A549 (cell line): ENCODE data around the gene ABLIM1.

Source experiments
- ATOH8 ChIP-seq: fragments of 250-450 bp; sonication (Bioruptor Pico); IDR thresholded peaks from 2 replicates; pipeline ENCODE4 v1.5.0; 2020; ENCODE audit warnings: low read depth, mild to moderate bottlenecking, moderate library complexity
- CTCF ChIP-seq: fragments of >200 bp; sonication (Bioruptor Twin); formaldehyde crosslinking; IDR thresholded peaks from 3 replicates; pipeline ENCODE4 v1.5.1; 2016
- EHMT2 ChIP-seq: fragments of 200-600 bp; sonication (generic); IDR thresholded peaks from 2 replicates; pipeline ENCODE4 v1.6.1; 2016; ENCODE audit warnings: antibody characterized with exemption, low read depth, mild to moderate bottlenecking, moderate library complexity
- MYC ChIP-seq: IDR thresholded peaks from 2 replicates; pipeline ENCODE4 v1.6.1; 2012; ENCODE audit warnings: mild to moderate bottlenecking, inconsistent platforms, low read length, improper control_type of control experiment, borderline replicate concordance
- TFCP2L1 ChIP-seq: fragments of 250-450 bp; sonication (Bioruptor Pico); IDR thresholded peaks from 2 replicates; pipeline ENCODE4 v1.5.0; 2021; ENCODE audit warnings: mild to moderate bottlenecking

- no peak for TF ChIP-seq CTCF
- TF ChIP-seq ATOH8 (CRISPR knock-in tag), result no peak
- no peak for TF ChIP-seq EHMT2
- TF ChIP-seq TFCP2L1 (CRISPR knock-in tag), result no peak
- no peak for TF ChIP-seq MYC
These were observed 22.6 kb upstream of the ABLIM1 start for GRCh38 chr10:114680543-114681117.
